Subcutaneous adipose tissue (tissue), 4 donors: ENCODE measurements around the gene UBALD2. TPM values are rescaled to one million over a fixed set of nuclear protein-coding genes. Genes with fewer than 3 reads are reported as not detected.

Experiments used
- total RNA-seq, 4 donors: library from RNA; depleted of rRNA; stranded (reverse); fragments of >200 nt; gene quantifications; one replicate each; pipeline ENCODE4 v1.1.0, GENCODE V29; 2016
- TF ChIP-seq, protein P1 (sequence below): fragments of 450-650 bp; IDR thresholded peaks from one replicate; pipeline ENCODE4 v1.5.1; 2016; ENCODE audit warnings: low read depth, mild to moderate bottlenecking, control low read depth, antibody characterized with exemption, moderate library complexity

UBALD2 gene
- total RNA-seq, result 10 to 100 TPM; 12.6 to 21.9 (median 15.0) TPM

DNA sequence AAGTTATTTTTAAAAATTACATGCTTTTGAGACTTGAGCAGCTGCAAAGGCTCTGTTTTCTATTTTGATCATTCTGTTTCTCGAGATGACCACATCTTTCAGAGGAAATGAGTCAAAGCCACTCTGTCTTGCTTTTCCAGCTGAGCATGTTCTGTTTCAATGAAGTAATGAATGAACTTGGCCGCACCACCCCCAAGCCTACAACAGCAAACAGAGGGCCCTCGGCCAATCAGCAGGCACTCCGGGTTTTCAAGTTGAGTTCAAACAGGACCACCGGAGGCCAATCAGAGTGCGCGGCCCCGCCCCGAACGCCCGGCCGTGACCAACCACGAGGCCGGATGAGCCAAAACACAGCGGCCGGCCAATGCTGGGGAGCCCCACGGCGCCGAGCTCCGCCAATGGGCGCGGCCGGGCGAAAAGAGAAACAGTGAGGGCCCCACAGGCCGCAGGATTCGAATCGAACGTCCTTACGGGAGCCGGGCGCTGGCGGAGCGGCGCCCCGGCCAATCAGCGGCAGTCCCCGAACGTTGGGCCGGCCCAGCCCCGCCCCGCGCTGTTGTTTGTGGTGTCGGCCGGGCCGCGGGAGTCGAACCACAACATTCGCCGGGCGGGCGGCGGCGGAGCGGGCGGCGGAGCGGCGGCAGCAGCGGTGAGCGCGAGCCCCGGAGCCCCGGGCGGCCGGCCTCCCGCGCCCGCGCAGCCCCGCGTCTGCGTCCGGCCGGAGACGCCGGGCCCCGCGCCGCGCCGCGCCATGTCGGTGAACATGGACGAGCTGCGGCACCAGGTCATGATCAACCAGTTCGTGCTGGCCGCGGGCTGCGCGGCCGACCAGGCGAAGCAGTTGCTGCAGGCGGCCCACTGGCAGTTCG lies at the start of gene UBALD2:
Gene UBALD2, plus strand, starts transcription at position 594 of the 869 bp plus-strand sequence. Its CDS starts 158 bp downstream, at position 752.
- TF ChIP-seq, protein P1, sequence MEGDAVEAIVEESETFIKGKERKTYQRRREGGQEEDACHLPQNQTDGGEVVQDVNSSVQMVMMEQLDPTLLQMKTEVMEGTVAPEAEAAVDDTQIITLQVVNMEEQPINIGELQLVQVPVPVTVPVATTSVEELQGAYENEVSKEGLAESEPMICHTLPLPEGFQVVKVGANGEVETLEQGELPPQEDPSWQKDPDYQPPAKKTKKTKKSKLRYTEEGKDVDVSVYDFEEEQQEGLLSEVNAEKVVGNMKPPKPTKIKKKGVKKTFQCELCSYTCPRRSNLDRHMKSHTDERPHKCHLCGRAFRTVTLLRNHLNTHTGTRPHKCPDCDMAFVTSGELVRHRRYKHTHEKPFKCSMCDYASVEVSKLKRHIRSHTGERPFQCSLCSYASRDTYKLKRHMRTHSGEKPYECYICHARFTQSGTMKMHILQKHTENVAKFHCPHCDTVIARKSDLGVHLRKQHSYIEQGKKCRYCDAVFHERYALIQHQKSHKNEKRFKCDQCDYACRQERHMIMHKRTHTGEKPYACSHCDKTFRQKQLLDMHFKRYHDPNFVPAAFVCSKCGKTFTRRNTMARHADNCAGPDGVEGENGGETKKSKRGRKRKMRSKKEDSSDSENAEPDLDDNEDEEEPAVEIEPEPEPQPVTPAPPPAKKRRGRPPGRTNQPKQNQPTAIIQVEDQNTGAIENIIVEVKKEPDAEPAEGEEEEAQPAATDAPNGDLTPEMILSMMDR, result no peak

DNA sequence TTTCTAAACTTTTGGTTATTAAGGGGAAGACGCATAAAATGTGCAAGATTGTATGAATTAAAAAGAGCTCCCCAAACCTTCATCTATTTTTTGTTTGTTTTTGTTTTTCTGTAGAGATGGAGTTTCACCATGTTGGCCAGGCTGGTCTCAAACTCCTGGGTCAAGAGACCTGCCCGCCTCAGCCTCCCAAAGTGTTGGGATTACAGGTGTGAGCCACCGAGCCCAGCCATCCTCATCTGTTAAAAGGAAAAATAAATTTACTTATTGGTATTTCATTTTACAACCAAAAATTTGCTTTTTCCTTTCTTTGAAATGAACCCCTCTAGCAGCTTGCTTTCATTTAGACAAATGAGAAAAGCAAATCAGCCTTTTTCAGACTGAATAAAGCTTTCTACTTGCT lies 48.1 kb upstream of the UBALD2 start:
- TF ChIP-seq, protein P1, result no peak

- TF ChIP-seq, protein P1, result no peak
These were observed 45.3 kb upstream of the UBALD2 start for GRCh38 chr17:76219670-76220383.

DNA sequence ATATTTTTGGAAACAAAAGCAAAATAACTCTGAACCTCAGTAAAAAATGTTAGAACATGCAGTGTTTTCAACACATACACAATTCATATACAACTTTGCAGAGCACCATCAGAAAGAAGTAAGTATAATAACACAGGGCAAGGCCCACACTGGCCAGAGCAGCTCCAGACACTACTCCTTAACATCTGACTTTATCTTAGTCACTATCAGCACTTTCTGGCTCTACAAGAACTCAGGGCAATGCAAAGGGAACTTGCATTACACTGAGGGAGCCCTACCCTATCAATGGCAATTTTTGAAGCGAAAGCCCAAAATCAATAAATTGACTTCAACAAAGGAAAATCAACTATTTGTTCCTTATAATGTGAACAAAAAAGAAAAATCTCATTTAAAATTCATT lies 41.3 kb upstream of the UBALD2 start:
- TF ChIP-seq, protein P1, result no peak

DNA sequence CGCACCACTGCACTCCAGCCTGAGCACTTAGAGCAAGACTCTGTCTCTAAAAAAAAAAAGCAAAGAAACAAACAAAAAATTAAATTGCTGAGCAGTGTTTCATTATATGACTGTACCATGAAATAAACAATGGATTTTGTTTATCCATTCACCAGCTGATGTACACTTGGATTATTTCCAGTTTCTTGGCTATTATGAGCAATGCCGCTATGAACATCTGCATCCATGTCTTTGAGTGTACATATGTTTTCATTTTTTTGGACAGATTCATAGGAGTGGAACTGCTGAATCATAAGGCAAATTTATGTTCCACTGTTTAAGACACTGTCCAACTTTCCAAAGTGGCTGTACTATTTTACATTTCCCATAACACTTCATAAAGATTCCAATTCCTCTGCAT lies 32.8 kb upstream of the UBALD2 start:
- TF ChIP-seq, protein P1, result no peak

DNA sequence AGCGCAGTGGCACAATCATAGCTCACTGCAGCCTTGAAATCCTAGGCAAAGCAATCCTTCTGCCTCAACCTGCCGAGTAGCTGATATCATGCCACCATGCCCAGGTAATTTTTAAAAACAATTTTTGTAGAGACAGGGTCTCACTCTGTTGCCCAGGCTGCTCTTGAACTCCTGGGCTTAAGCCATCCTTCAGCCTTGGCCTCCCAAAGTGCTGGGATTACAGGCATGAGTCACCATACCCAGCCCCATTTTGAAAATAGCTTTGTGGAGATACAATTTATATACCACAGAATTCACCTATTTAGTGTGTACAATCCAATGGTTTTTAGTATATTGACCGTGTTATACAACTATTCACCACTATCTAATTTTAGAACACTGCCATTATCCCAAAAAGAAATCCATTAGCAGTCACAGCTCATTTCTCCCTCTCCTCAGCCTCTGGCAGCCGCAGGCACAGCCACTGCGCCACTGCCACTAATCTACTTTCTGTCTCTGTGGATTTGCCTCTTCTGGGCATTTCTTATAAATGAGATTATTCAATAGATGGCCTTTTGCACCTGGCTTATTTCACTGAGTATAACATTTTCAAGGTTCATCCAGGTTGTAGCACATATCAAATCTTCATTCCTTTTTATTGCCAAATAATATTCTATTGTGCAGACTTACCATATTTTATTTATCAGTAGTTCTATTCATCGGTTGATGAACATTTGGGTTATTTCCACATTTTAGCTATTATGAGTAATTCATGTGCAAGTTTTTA lies 31.4 kb upstream of the UBALD2 start:
- TF ChIP-seq, protein P1, result no peak

- TF ChIP-seq, protein P1, result no peak
These were observed 30.8 kb upstream of the UBALD2 start for GRCh38 chr17:76234354-76234679.
